Heart left ventricle (tissue), 13 donors: ENCODE data around the gene MARCHF2.

ENCODE experiments used
- POLR2A ChIP-seq, 2 donors: fragments of 450-650 bp; IDR thresholded peaks; one replicate each; pipeline ENCODE4 v1.6.1; 2017; ENCODE audit warnings: antibody characterized with exemption in 2 of 2, mild to moderate bottlenecking in 2 of 2, moderate library complexity in 2 of 2
- TF ChIP-seq, protein P1 (sequence below), 12 donors: fragments of 200-600 bp; sonication (generic) in 4 of 12; IDR thresholded peaks; one replicate each; pipeline versions ENCODE4 v1.5.0 to v1.8.0; 2018 to 2022; ENCODE audit warnings: antibody characterized with exemption in 12 of 12, mild to moderate bottlenecking in 5 of 12
- donor health status: ischemic (EF 13 %, LVEDD 7.1; RV severe dilation, severe dysfunction).
- donor health status: DM: no; HTN: yes; CAD: no.
- donor health status: DM: no; HTN: no; CAD: no.
- donor health status: ischemic (EF 25% LVEDD 6.9; RV normal size, moderate dysfunction).
- donor health status: ischemic (EF 25% LVEDD 5.7; RV mildly dilated, moderate dysfunction).
- donor health status: ischemic (EF 35%, LVEDD 5.7; RV mildly dilated, moderate dysfunction).
- donor health status: nonischemic (EF 11% LVEDD 7.7; RV severe dilation, severe dysfunction).
- donor health status: DM: yes; HTN: yes; CAD: no.
- donor health status: PGD.
- donor health status: ischemic (EF 29% LVEDD 5.4; RV normal size, mild dysfunction).
- donor health status: nonischemic (EF 23%, LVEDD 6.1; RV moderate dilation, normal function).

GRCh38 chr19:8397746-8398310 lies 15.3 kb upstream of the MARCHF2 start:
- TF ChIP-seq POLR2A (IDR thresholded peaks at IDR 0.05) = no peak
- TF ChIP-seq, protein P1, sequence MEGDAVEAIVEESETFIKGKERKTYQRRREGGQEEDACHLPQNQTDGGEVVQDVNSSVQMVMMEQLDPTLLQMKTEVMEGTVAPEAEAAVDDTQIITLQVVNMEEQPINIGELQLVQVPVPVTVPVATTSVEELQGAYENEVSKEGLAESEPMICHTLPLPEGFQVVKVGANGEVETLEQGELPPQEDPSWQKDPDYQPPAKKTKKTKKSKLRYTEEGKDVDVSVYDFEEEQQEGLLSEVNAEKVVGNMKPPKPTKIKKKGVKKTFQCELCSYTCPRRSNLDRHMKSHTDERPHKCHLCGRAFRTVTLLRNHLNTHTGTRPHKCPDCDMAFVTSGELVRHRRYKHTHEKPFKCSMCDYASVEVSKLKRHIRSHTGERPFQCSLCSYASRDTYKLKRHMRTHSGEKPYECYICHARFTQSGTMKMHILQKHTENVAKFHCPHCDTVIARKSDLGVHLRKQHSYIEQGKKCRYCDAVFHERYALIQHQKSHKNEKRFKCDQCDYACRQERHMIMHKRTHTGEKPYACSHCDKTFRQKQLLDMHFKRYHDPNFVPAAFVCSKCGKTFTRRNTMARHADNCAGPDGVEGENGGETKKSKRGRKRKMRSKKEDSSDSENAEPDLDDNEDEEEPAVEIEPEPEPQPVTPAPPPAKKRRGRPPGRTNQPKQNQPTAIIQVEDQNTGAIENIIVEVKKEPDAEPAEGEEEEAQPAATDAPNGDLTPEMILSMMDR (IDR thresholded peaks at IDR 0.05) = no peak
